GM19438 (cell line): ENCODE measurements around the gene SLC26A4.

Source experiments
- ATAC-seq: cut with Tn5 transposase; IDR thresholded peaks from one replicate; pipeline ENCODE4 v1.9.1; 2021; ENCODE audit warnings: low read depth; ENCODE audit not compliant: unreplicated experiment

The SLC26A4 gene

DNA sequence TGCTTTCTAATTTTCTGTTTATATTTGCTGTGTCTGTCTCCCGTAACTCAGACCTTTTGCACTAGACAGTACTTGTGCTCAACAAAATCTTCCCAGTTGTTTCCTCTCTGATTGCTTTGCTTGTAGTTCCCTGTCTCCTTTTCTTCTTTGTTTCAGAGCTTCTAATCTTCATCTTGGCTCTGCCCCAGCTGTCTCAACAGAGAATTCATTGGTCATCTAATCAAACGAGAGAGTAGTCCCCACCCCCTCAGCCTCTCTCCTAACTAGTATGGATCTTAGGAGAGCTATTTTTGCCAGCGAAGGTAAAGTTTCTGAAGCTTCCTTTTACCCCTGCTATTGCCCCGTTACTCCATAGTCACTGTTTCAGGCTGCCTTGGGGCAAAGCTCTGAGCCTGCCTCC lies 32.8 kb downstream of the SLC26A4 start:
- no peak for ATAC-seq

DNA sequence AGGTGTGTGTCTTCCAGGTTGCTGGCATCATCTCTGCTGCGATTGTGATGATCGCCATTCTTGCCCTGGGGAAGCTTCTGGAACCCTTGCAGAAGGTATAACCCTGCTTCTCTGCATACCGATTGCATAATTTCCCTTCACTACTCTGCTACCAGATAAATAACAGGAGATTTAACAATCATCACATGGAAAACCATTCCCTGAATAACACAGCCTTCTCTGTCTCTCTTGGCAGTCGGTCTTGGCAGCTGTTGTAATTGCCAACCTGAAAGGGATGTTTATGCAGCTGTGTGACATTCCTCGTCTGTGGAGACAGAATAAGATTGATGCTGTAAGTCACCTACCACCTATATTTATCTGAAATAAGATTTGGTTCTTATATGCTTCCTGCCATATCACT lies 33.8 kb downstream of the SLC26A4 start:
- ATAC-seq: no peak

DNA sequence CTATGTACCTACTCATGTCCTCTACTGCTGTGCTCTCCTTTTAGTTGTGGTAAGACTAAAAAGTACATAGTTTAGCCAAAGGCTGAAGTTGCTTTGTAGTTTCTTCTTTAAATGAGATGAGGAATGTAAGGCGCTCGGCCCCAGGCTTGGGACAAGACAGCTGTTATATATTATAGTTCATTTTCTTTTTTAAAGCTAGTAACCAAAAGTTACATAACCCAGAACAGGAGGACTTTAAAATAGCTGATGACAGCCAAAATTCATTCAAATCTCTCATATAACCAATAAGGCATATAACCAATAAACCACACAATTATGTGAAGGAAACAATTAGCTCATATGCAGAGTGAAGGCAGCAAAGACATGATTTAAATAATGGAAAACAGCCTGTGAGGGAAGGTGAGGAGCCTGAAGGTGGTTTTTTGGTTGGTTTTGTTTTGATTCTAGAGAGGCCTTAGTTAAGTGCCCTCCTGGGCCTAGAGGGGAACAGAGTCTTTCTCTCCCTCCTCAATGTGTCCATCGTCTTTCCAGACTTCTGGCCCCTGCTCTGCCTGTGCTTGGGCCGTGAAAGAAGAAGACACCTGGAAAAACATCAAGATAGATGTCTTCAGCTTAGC lies 35.8 kb downstream of the SLC26A4 start:
- no peak for ATAC-seq

DNA sequence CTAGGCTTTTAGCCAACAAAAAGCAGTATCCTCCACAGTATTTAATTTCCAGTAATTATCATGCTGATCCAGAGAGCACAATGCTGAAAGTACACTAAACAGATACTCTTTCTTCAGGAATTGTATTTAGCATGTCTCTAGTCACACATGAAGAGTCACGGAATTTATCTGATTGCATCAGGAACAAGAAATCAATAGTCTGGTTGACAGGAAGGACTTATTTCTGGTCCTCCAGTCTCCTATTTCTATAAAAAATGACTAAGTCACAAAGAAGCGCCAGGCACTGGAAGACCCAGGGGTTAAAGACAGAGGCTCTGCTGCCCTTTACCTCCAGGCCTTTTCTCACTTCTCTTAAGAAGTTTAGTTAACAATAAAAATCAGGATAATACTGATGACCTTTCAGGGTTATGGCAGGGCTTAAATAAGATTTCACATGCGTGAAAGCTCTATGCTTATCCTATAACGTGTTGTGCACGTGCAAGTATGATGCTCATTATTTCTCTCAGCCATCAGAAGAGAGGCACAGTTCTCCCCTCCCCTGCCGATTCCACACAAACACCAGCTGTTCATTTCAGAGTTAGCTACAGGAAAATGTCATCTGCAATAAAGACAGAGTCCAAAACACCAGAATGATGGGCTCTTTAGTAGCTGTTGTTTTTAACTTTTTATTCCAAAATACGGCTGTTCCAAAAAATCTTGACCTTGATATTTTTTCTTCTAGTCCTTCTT lies 36.9 kb downstream of the SLC26A4 start:
- ATAC-seq: no peak

GRCh38 chr7:107700570-107700969 lies 39.9 kb downstream of the SLC26A4 start:
- no peak for ATAC-seq

DNA sequence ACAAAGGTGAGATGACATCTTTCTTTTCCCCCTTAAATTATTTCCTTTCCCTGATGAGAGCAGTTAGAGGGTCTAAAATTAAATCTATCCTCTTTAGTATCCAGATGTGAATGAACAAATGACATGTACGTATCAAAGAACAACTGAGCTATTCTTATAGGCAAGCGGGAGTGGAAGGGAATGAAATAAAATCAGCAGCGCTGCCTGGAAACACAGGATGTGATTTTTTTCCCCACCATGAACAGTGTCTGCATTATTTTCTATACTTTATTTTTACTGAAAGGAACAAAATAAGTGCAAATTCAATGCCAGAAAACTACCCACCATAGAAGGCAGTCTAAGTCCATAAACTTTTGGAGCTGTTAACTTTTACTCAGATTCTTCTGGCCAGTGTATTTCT lies 40.6 kb downstream of the SLC26A4 start:
- no peak for ATAC-seq

DNA sequence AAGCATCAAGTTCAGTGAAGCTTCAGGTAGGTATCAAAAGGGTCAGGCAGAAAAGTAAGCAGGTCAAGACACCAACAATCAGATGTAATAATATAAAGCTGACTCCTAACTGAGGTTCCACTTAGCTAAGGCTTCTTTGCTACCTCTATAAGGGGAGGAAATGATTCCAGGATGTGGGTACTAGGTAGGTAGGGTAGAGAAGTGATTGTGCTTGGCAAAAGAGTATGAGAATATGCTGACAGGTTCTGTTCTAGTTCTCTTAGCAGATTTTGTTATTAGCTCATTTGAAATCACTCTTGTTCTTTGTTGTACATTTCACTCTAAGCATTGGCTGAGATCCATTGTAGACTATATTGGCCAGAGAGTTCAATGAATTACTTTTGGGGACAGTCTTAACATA lies 42.6 kb downstream of the SLC26A4 start:
- ATAC-seq: no peak

- ATAC-seq: no peak
Observed at GRCh38 chr7:107703872-107704271, 43.2 kb downstream of the SLC26A4 start.

GRCh38 chr7:107708956-107709355 lies 48.3 kb downstream of the SLC26A4 start:
- ATAC-seq: no peak

- no peak for ATAC-seq
Observed at GRCh38 chr7:107711301-107711700, 50.7 kb downstream of the SLC26A4 start.

DNA sequence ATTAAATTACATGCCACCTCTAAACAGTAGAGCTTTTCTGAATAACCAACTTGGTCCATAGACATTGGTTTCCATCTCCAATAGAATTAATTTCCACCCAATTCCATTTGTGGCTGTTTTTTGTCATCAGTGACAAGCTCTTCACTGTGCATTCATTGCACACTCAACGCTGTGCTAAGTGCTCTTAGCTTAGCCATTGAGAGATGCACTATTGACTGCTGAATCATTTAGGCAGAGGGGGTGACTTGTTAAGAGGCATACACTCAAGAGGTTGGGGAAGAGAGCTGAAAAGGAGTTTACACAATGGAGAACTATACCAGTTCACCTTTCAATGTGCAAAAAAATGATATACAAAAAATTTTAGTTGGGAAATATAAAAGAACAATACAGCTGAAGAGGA lies 51.4 kb downstream of the SLC26A4 start:
- no peak for ATAC-seq

DNA sequence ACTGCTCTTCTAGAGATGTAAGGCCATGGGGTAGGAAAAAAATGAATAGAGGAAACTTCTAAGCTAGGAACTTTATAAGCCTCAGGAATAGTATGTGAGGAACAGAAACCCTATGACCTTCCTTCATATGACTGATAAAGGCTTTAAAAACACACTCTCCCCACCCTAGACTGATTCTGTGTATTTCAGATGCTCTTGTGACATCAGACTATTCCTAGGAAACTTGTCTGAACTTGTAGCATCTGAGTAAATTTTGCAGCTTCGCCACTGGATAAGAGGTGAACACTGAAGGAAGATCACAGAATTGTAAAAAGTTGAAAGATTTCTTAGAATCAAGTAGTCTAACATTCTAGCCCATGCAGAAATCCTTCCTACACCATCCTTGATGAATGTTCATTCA lies 52.3 kb downstream of the SLC26A4 start:
- no peak for ATAC-seq

DNA sequence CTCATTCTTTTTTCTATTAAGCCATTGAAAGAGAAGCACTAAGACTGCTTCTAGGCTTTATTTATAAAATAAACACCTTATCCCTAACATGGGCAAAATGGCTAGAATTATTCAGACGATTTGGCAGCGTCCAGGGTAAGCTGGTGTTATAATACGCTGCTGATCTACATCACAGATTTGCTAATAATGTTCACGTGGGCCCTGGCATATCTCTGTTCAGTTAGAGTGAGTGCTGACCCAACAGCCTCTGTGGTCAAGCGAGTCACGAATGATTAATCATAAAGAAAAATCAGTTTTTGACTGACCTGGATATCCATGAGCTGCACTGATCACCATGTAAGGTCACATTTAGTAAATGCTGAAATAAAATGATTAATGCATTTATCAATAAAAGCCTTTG lies 54.9 kb downstream of the SLC26A4 start:
- ATAC-seq: no peak

DNA sequence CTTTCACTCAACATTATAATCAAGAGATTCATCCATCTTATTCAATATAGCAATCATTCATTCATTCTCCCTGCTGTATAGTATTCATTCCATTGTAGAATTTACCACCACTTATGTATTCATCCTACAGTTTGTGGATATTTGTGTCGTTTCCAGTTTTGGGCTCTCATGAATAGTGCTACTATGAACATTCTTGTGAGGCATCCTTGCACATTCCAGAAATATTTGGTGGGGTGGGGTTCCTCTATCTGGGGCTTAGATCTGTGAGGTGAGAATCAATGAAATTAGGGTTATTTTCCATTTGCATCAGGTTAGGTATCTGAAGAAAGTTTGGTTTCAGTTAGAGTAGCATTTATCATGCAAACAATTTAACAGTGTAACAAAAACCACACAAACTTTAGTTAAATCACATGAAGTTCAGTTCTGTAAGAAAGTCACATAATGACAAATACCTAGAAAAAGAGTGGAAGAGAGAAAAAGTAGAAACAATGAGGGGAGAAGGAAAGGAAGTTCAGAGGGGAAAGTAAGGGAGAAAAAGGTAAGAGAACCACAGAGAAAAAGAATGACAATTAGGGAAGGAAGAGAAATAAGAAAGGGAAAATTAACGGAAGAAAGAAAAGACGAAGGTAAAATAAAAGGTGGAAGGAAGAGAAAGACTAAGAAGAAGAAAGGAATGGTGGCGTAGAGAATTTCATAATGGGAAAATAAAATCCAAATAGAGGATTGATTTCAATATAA lies 58.0 kb downstream of the SLC26A4 start:
- ATAC-seq: no peak

- ATAC-seq: no peak
Observed at GRCh38 chr7:107721286-107721685, 60.7 kb downstream of the SLC26A4 start.

GRCh38 chr7:107723255-107723654 lies 62.6 kb downstream of the SLC26A4 start:
- ATAC-seq: no peak

- no peak for ATAC-seq
Observed at GRCh38 chr7:107725138-107725740, 64.6 kb downstream of the SLC26A4 start.

DNA sequence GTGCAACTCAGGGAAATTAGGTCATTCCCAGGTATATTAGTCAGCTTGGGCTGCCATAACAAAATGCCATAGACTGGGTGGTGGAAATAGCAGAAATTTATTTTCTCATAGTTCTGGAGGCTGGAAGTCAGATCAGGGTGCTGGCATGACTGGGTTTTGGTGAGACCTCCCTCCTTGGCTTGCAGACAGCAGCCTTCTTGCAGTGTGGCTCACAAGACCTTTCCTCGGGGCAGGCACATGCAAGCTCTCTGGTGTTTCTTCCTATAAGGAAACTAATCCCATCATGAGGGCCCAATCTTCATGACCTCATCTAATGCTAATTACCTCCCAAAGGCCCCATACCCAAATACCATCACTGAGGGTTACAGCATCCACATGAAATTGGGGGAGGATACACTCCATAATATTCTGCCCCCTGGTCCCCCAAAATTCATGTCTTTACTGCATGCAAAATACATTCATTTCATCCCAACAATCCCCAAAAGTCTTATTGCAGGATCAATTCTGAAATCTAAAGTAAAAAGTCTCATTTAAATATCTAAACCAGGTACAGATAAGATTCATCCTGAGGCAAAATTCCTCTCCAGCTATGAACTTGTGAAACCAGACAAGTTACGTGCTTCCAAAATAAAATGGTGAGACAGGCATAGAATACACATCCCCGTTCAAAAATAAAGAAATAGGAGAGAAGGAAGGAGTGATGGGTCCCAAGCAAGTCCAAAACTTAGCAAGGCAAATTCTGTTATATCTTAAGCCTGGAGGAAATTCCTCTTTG lies 65.9 kb downstream of the SLC26A4 start:
- ATAC-seq: no peak

- no peak for ATAC-seq
Observed at GRCh38 chr7:107728276-107728675, 67.6 kb downstream of the SLC26A4 start.

DNA sequence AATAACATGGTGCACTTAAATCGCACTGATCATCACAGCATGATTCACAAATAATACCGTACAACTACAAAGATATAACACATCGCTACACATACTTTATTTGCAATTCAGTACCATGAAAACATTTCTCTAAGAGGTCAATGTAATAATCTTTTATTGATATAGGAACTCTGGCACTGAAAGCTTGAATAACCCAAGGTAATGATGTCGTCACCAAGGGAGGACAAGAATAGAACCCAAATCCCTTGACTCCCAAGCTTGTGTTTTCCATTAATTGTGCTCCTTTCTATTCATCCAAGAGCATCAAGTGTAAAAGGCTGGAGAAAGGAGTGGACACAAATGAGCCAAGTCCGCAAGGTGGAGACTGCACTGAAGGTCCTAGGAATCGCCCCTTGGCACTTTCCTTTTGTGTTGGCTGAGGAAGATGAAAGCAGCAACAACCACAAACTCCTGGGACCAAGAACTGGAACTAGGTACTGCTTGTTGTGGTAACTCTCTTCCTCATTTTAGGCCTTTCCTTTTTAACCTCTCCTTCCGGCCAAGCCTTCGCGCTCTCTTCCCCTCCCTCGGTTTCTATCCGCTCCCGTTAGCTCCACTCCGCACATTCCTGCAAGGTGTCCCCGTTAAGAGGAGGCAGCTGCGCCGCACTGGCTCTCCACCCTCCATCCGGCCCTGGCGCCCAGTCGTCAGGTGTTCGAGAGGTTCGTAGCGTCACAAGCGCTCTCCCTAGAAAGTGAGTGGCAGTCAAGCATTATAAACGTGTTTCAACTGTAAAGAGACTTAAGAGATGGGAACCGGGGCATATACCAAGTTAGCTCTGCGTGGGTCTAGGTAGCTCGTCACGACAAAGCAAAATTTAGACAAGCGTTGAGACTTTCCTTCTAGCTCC lies 82.3 kb downstream of the SLC26A4 start:
- ATAC-seq: peak; percentile 40
